Keratinocyte (primary cell): Measurements from ENCODE around the gene HAND2.

Experiments used
- EZH2 ChIP-seq: IDR thresholded peaks from one replicate; pipeline ENCODE4 v1.6.1; 2012; ENCODE audit warnings: inconsistent platforms, mild to moderate bottlenecking, low read length, moderate library complexity
- TF ChIP-seq, protein P1 (sequence below), 3 experiments: IDR thresholded peaks in 1 of 3; conservative IDR thresholded peaks in 1 of 3; optimal IDR thresholded peaks in 1 of 3; 2 replicates in 2 of 3; 3 replicates in 1 of 3; pipeline versions ENCODE3 to v1.5.1; 2011; ENCODE audit warnings: low read length in 3 of 3, mild to moderate bottlenecking in 3 of 3, moderate library complexity in 2 of 3, control low read depth in 1 of 3, inconsistent platforms in 1 of 3; ENCODE audit not compliant: insufficient read depth in 2 of 3; ENCODE audit errors: extremely low read depth in 1 of 3

DNA sequence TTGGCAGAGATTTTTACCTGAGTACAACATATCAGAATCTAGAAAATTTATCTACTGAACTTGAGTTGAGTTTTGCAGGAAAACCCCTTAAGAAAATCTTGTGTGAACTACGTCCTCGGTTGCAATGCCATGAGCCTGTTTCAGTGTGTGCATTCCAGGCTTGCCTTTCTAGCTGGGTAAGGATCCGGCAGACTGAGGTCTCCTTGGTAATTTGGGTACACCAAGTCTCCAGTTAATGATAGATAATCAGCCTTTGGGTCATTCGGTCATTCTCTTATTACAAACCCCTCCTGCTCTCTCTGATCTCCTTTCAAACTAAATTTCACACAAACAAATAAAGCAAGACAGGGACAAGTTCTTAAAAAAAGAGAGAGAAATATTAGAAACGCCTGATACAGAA is 5.9 kb upstream of the HAND2 start:
- TF ChIP-seq, protein P1, sequence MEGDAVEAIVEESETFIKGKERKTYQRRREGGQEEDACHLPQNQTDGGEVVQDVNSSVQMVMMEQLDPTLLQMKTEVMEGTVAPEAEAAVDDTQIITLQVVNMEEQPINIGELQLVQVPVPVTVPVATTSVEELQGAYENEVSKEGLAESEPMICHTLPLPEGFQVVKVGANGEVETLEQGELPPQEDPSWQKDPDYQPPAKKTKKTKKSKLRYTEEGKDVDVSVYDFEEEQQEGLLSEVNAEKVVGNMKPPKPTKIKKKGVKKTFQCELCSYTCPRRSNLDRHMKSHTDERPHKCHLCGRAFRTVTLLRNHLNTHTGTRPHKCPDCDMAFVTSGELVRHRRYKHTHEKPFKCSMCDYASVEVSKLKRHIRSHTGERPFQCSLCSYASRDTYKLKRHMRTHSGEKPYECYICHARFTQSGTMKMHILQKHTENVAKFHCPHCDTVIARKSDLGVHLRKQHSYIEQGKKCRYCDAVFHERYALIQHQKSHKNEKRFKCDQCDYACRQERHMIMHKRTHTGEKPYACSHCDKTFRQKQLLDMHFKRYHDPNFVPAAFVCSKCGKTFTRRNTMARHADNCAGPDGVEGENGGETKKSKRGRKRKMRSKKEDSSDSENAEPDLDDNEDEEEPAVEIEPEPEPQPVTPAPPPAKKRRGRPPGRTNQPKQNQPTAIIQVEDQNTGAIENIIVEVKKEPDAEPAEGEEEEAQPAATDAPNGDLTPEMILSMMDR (optimal IDR thresholded peaks at IDR 0.05 in 1 of 3, IDR thresholded peaks at IDR 0.05 in 1 of 3, conservative IDR thresholded peaks at IDR 0.05 in 1 of 3; ENCODE audit: extremely low read depth in 1 of 3, insufficient read depth in 2 of 3, low read length in 3 of 3) = no peak
- TF ChIP-seq EZH2 = no peak
